HepG2 (cell line): ENCODE data around the gene ARHGAP45. TPM values are rescaled to one million over a fixed set of nuclear protein-coding genes. Genes with fewer than 3 reads are reported as not detected.

Experiments used
- ATAC-seq: fragments of 200-7000 bp; cut with Tn5 transposase; 3 replicates; pipeline ENCODE4 v1.9.1; 2020; ENCODE audit warnings: mild to moderate bottlenecking, moderate library complexity
- BruUV-seq: library from RNA; stranded (reverse); fragments of 400-500 nt; replicated peaks from 2 replicates; lab custom pipeline; 2021; lab: Mats Ljungman, UMichigan
- CTCF ChIA-PET: fragments of 300-600 bp; formaldehyde crosslinking; extraction: SDS; loops from one replicate; lab custom pipeline; 2021; ENCODE audit warnings: low total read pairs, inconsistent platforms, low intra/inter-chr PET ratio; lab: Yijun Ruan, JAX
- POLR2A ChIA-PET: fragments of 350-600 bp; sonication (Branson Sonifier 250); formaldehyde crosslinking; loops from one replicate; lab custom pipeline; 2020; ENCODE audit warnings: antibody characterized with exemption, inconsistent platforms; lab: Yijun Ruan, JAX
- DNase-seq: peaks from one replicate; pipeline ENCODE4 v3.0.0-alpha.2; 2015; ENCODE audit warnings: low spot score
- FAIRE-seq: peaks from 3 replicates; lab custom pipeline; 2011; peaks lifted over from hg19 to GRCh38; lab: Jason Lieb, UNC
- H2AFZ ChIP-seq: one replicate; pipeline ENCODE4 v1.6.1; 2011; ENCODE audit warnings: low read length, inconsistent platforms
- H3K27ac ChIP-seq: fragments of 300-600 bp; 3 replicates; pipeline ENCODE4 v1.8.0; 2011; ENCODE audit warnings: mixed run types, mild to moderate bottlenecking, mixed read lengths, low read length, inconsistent platforms; ENCODE audit not compliant: insufficient read depth; ENCODE audit errors: extremely low read length
- H3K27me3 ChIP-seq, 2 experiments: fragments of 200-600 bp in 1 of 2; 2 replicates in 1 of 2; 3 replicates in 1 of 2; pipeline versions ENCODE4 v1.6.0 to v1.8.0; 2011; ENCODE audit warnings: low read length in 2 of 2, mild to moderate bottlenecking in 2 of 2, moderate library complexity in 2 of 2, inconsistent platforms in 1 of 2; ENCODE audit not compliant: insufficient read depth in 2 of 2, control insufficient read depth in 1 of 2
- H3K36me3 ChIP-seq, 2 experiments: fragments of 200-600 bp in 1 of 2; replicated peaks in 1 of 2; 2 replicates in 1 of 2; 3 replicates in 1 of 2; pipeline versions ENCODE4 v1.5.1 to v1.8.0; 2011; ENCODE audit warnings: low read length in 2 of 2, inconsistent platforms in 1 of 2; ENCODE audit not compliant: insufficient read depth in 2 of 2, control insufficient read depth in 1 of 2
- H3K4me1 ChIP-seq: 2 replicates; pipeline ENCODE4 v1.5.1; 2012; ENCODE audit warnings: low read length, inconsistent platforms; ENCODE audit not compliant: insufficient read depth
- H3K4me2 ChIP-seq: 2 replicates; pipeline ENCODE4 v1.6.0; 2011; ENCODE audit warnings: low read depth, low read length, inconsistent platforms
- H3K4me3 ChIP-seq, 3 experiments: fragments of 200-600 bp in 1 of 3; sonication (generic), shearing (Covaris generic) in 1 of 3; replicated peaks in 1 of 3; 2 replicates each; pipeline ENCODE4 v1.5.1; 2011 to 2016; ENCODE audit warnings: low read length in 3 of 3, inconsistent platforms in 2 of 3, low read depth in 2 of 3, mild to moderate bottlenecking in 2 of 3, control low read depth in 1 of 3, mixed read lengths in 1 of 3; ENCODE audit not compliant: insufficient read depth in 1 of 3
- H3K79me2 ChIP-seq: one replicate; pipeline ENCODE4 v1.6.1; 2011; ENCODE audit warnings: low read length, inconsistent platforms; ENCODE audit not compliant: insufficient read depth
- H3K9ac ChIP-seq: 2 replicates; pipeline ENCODE4 v1.6.0; 2011; ENCODE audit warnings: mild to moderate bottlenecking, low read depth, low read length, inconsistent platforms; ENCODE audit not compliant: insufficient read depth
- H3K9me3 ChIP-seq: 2 replicates; pipeline ENCODE4 v1.5.1; 2012; ENCODE audit warnings: mild to moderate bottlenecking, low read length
- H4K20me1 ChIP-seq: 2 replicates; pipeline ENCODE4 v1.6.0; 2011; ENCODE audit warnings: inconsistent platforms, mild to moderate bottlenecking, low read length, moderate library complexity; ENCODE audit not compliant: insufficient read depth
- FOXP1 ChIP-seq, 2 experiments: fragments of 450-650 bp in 1 of 2; IDR thresholded peaks; 2 replicates each; pipeline ENCODE4 v1.6.1; 2017 to 2018; ENCODE audit warnings: antibody characterized with exemption in 1 of 2
- GFI1 ChIP-seq: sonication (generic); formaldehyde crosslinking; IDR thresholded peaks from 2 replicates; pipeline ENCODE4 v1.5.0; 2020; ENCODE audit warnings: missing genetic modification reagents, mild to moderate bottlenecking, borderline replicate concordance
- GMEB2 ChIP-seq: IDR thresholded peaks from 2 replicates; pipeline ENCODE4 v1.6.1; 2016; ENCODE audit warnings: missing biosample characterization, missing genetic modification reagents, low read depth
- KDM2A ChIP-seq: sonication (generic); formaldehyde crosslinking; IDR thresholded peaks from 2 replicates; pipeline ENCODE4 v1.4.0; 2020; ENCODE audit warnings: low read depth, missing genetic modification reagents, borderline replicate concordance
- NKX3-1 ChIP-seq: sonication (generic); formaldehyde crosslinking; IDR thresholded peaks from 2 replicates; pipeline ENCODE4 v1.5.0; 2020; ENCODE audit warnings: missing genetic modification reagents
- NR2F1 ChIP-seq, 2 experiments: fragments of 450-650 bp in 1 of 2; formaldehyde crosslinking in 1 of 2; IDR thresholded peaks; 2 replicates each; pipeline versions ENCODE4 v1.5.0 to v1.6.1; 2016 to 2020; ENCODE audit warnings: mild to moderate bottlenecking in 1 of 2, missing compliant biosample characterization in 1 of 2, missing genetic modification reagents in 1 of 2, moderate library complexity in 1 of 2
- NR2F2 ChIP-seq: IDR thresholded peaks from 2 replicates; pipeline ENCODE4 v1.6.1; 2012; ENCODE audit warnings: low read depth, inconsistent platforms, borderline replicate concordance
- NR2F6 ChIP-seq, 2 experiments: IDR thresholded peaks; 2 replicates each; pipeline ENCODE4 v1.6.1; 2016; ENCODE audit warnings: antibody characterized with exemption in 1 of 2, mild to moderate bottlenecking in 1 of 2
- POGK ChIP-seq: sonication (generic); formaldehyde crosslinking; conservative IDR thresholded peaks from 2 replicates; pipeline ENCODE4 v1.8.0; 2022; ENCODE audit warnings: mild to moderate bottlenecking, moderate library complexity, missing genetic modification reagents
- SRSF9 ChIP-seq: fragments of 200-400 bp; formaldehyde crosslinking; IDR thresholded peaks from 2 replicates; pipeline ENCODE4 v1.6.1; 2018; ENCODE audit warnings: borderline replicate concordance, mild to moderate bottlenecking, low read depth, low read length; ENCODE audit not compliant: insufficient read depth, poor library complexity, severe bottlenecking
- SSRP1 ChIP-seq: IDR thresholded peaks from 2 replicates; pipeline ENCODE4 v1.6.1; 2016; ENCODE audit warnings: control low read depth
- ZBTB38 ChIP-seq: sonication (generic); formaldehyde crosslinking; IDR thresholded peaks from 2 replicates; pipeline ENCODE4 v1.5.1; 2020; ENCODE audit warnings: mild to moderate bottlenecking, missing genetic modification reagents
- ZFP36 ChIP-seq: fragments of 150-350 bp; IDR thresholded peaks from 2 replicates; pipeline ENCODE4 v1.6.1; 2018; ENCODE audit warnings: borderline replicate concordance, low read length, low read depth; ENCODE audit not compliant: partially characterized antibody
- ZNF18 ChIP-seq: sonication (generic); formaldehyde crosslinking; IDR thresholded peaks from 2 replicates; pipeline ENCODE4 v1.8.0; 2022; ENCODE audit warnings: mild to moderate bottlenecking, missing genetic modification reagents; ENCODE audit not compliant: insufficient replicate concordance
- ZNF788 ChIP-seq: sonication (generic); formaldehyde crosslinking; IDR thresholded peaks from 2 replicates; pipeline ENCODE4 v1.5.0; 2020; ENCODE audit warnings: mild to moderate bottlenecking, missing genetic modification reagents, borderline replicate concordance
- WGBS: methylation state at CpG from one replicate; pipeline ENCODE4 v1.1.6; 2017; ENCODE audit warnings: low lambda C conversion rate; 5-methylcytosine and 5-hydroxymethylcytosine counted together
- in situ Hi-C: cut with HindIII; loops from 2 replicates; pipeline ENCODE4 v1.10.0; 2017; ENCODE audit warnings: low pct_unique_long_range_greater_than_20kb; ENCODE audit not compliant: extremely low pct_ligation_motif_present
- intact Hi-C: fragments of 100-400 bp; cut with micrococcal nuclease; formaldehyde crosslinking; loops from one replicate; pipeline ENCODE4 v1.10.0; 2022; ENCODE audit not compliant: unreplicated experiment
- polyA plus RNA-seq, 8 experiments: library from polyadenylated mRNA; depleted of rRNA in 3 of 8; stranded (reverse) in 7 of 8; unstranded in 1 of 8; fragments of >200 nt; fragmentation: Illumina TruSeq in 4 of 8; extraction: Trizol in 4 of 8; gene quantifications; 2 replicates each; pipeline versions ENCODE4 v1.2.1 to v1.2.3, GENCODE V29; 2011 to 2016; ENCODE audit warnings: low read depth in 4 of 8, missing spikeins in 1 of 8, mixed read lengths in 1 of 8; ENCODE audit not compliant: insufficient read depth in 1 of 8
- total RNA-seq, 5 experiments: library from RNA; depleted of rRNA; stranded (reverse); fragments of >200 nt; fragmentation: Illumina TruSeq; extraction: Trizol; gene quantifications; 2 replicates each; pipeline ENCODE4 v1.2.3, GENCODE V29; 2016; ENCODE audit warnings: low read depth in 1 of 5

ARHGAP45 gene
- total and polyA plus RNA-seq, 2 of the 13 experiments (the other 11 are each of a cell fraction or from before 2014, with no cell fraction given), result 0.84 to 32.0 TPM

- H3K9me3 ChIP-seq, result no peaks in the 10 kb centered on the region
- H3K27ac ChIP-seq, result no peak overlapping the region
- in situ Hi-C loops (loop anchor here (5.0 kb wide), 1 partner anchor 34 kb away; the partner anchor contains the start of gene GPX4), intact Hi-C loops (no loop called here)
- BruUV-seq, result no TSS peak
- ATAC-seq (no peak), FAIRE-seq (no peak), DNase-seq (no peak)
- H3K79me2 ChIP-seq, result no peaks in the 10 kb centered on the region
- no peak overlapping the region for H3K9ac ChIP-seq
- peak overlapping the region; percentile 71 to 78 (median 77); a peak in 4 of 6 replicates for H3K4me3 ChIP-seq
- H3K36me3 ChIP-seq, result no peaks in the 10 kb centered on the region
- H3K4me1 ChIP-seq, result peaks cover 47% of the 10 kb centered on the region
- 74% methylated on average over 30 of the region's 45 CpGs for WGBS
- peak overlapping the region; percentile 86 for H3K4me2 ChIP-seq
- ChIA-PET CTCF (no interaction called here), POLR2A (interaction anchor here (0.9 to 2.7 kb wide), 7 partner anchors 8 to 201 kb away, joined by 3 to 9 read pairs (median 5); partner anchors contain the start of genes CIRBP, CNN2 and RNU6-2)
- H3K27me3 ChIP-seq, result no peaks in the 10 kb centered on the region
- H4K20me1 ChIP-seq, result no peaks in the 10 kb centered on the region
- no peak overlapping the region for H2AFZ ChIP-seq
- no peak for TF ChIP-seq POGK (CRISPR knock-in tag)
- no peak for TF ChIP-seq NKX3-1 (CRISPR knock-in tag)
- TF ChIP-seq NR2F1 (CRISPR knock-in tag; IDR thresholded peaks at IDR 0.05), result peak in 1 of 2 experiments; percentile 50; a peak in 1 of 4 replicates
- TF ChIP-seq SSRP1, result no peak
- peak; percentile 22; the same call in 1 of the 2 replicates for TF ChIP-seq ZBTB38 (CRISPR knock-in tag)
- TF ChIP-seq ZNF18, result no peak
- no peak for TF ChIP-seq GMEB2
- no peak for TF ChIP-seq ZNF788 (CRISPR knock-in tag)
- no peak for TF ChIP-seq ZFP36
- no peak for TF ChIP-seq KDM2A (CRISPR knock-in tag)
- no peak for TF ChIP-seq SRSF9
- TF ChIP-seq NR2F6 (IDR thresholded peaks at IDR 0.05), result peak; percentile 92
- peak; percentile 95 for TF ChIP-seq NR2F6 (CRISPR knock-in tag; IDR thresholded peaks at IDR 0.05)
- TF ChIP-seq FOXP1 (IDR thresholded peaks at IDR 0.05), result no peak
- TF ChIP-seq FOXP1 (CRISPR knock-in tag; IDR thresholded peaks at IDR 0.05), result no peak
- peak; percentile 95 for TF ChIP-seq GFI1 (CRISPR knock-in tag)
- TF ChIP-seq NR2F2, result peak; percentile 60; the same call in 1 of the 2 replicates
Observed at GRCh38 chr19:1068009-1069001, 1.3 kb downstream of the ARHGAP45 start.
